Raji (cell line): ENCODE measurements around the gene COL4A2.

Experiments
- POLR2A ChIP-seq: IDR thresholded peaks from 2 replicates; pipeline ENCODE4 v1.6.1; 2011; ENCODE audit warnings: low read depth, low read length, control low read depth; ENCODE audit not compliant: insufficient read depth

COL4A2 gene

GRCh38 chr13:110458594-110459365 is 151.7 kb downstream of the COL4A2 start:
- TF ChIP-seq POLR2A = no peak

GRCh38 chr13:110462091-110462490 is 155.0 kb downstream of the COL4A2 start:
- TF ChIP-seq POLR2A = no peak

GRCh38 chr13:110463156-110463555 is 156.1 kb downstream of the COL4A2 start:
- no peak for TF ChIP-seq POLR2A

GRCh38 chr13:110463871-110464510 is 156.9 kb downstream of the COL4A2 start:
- no peak for TF ChIP-seq POLR2A

- TF ChIP-seq POLR2A = no peak
Observed at GRCh38 chr13:110464556-110465333, 157.7 kb downstream of the COL4A2 start.

GRCh38 chr13:110465696-110466095 is 158.6 kb downstream of the COL4A2 start:
- TF ChIP-seq POLR2A = no peak

- no peak for TF ChIP-seq POLR2A
Observed at GRCh38 chr13:110466266-110466915, 159.3 kb downstream of the COL4A2 start.

GRCh38 chr13:110467516-110468110 is 160.5 kb downstream of the COL4A2 start:
- no peak for TF ChIP-seq POLR2A

GRCh38 chr13:110468986-110469495 is 162.0 kb downstream of the COL4A2 start:
- no peak for TF ChIP-seq POLR2A

GRCh38 chr13:110469597-110469996 is 162.5 kb downstream of the COL4A2 start:
- no peak for TF ChIP-seq POLR2A

GRCh38 chr13:110470272-110471009 is 163.4 kb downstream of the COL4A2 start:
- TF ChIP-seq POLR2A = no peak

GRCh38 chr13:110471156-110471832 is 164.2 kb downstream of the COL4A2 start:
- no peak for TF ChIP-seq POLR2A

- TF ChIP-seq POLR2A = no peak
Observed at GRCh38 chr13:110471833-110472162, 164.7 kb downstream of the COL4A2 start.

GRCh38 chr13:110472904-110473563 is 165.9 kb downstream of the COL4A2 start:
- TF ChIP-seq POLR2A = no peak

- TF ChIP-seq POLR2A = no peak
Observed at GRCh38 chr13:110474713-110475112, 167.6 kb downstream of the COL4A2 start.
